Transverse colon (tissue), 4 donors: ENCODE results near the gene HIVEP2. TPM values are rescaled to one million over a fixed set of nuclear protein-coding genes. Genes with fewer than 3 reads are reported as not detected.

Experiments used
- DNase-seq: peaks from one replicate; pipeline ENCODE4 v3.0.0-alpha.2; 2019
- H3K27ac ChIP-seq, 4 donors: fragments of 200-600 bp; sonication (generic); 2 replicates each; pipeline ENCODE4 v1.5.1; 2016 to 2018; ENCODE audit warnings: inconsistent platforms in 4 of 4
- H3K27me3 ChIP-seq: fragments of 200-600 bp; sonication (generic); 2 replicates; pipeline ENCODE4 v1.5.1; 2017; ENCODE audit warnings: inconsistent platforms
- H3K36me3 ChIP-seq, 4 donors: fragments of 200-600 bp; sonication (generic); 2 replicates each; pipeline ENCODE4 v1.5.1; 2017 to 2019; ENCODE audit warnings: inconsistent platforms in 4 of 4
- H3K4me1 ChIP-seq, 4 donors: fragments of 200-600 bp; sonication (generic); 2 replicates each; pipeline ENCODE4 v1.5.1; 2017 to 2020; ENCODE audit warnings: inconsistent platforms in 4 of 4
- H3K4me3 ChIP-seq, 4 donors: fragments of 200-600 bp; sonication (generic); 1 replicate in 1 of 4; 2 replicates in 3 of 4; pipeline versions ENCODE4 v1.5.1 to v1.6.1; 2017 to 2019; ENCODE audit warnings: inconsistent platforms in 4 of 4
- H3K9me3 ChIP-seq, 2 donors: fragments of 200-600 bp; sonication (generic); 2 replicates each; pipeline ENCODE4 v1.5.1; 2017 to 2019; ENCODE audit warnings: inconsistent platforms in 2 of 2
- CTCF ChIP-seq, 5 experiments: fragments of 200-600 bp in 3 of 5; fragments of 450-650 bp in 2 of 5; sonication (generic) in 3 of 5; IDR thresholded peaks; 1 replicate in 2 of 5; 2 replicates in 3 of 5; pipeline ENCODE4 v1.5.1; 2016 to 2017; ENCODE audit warnings: antibody characterized with exemption in 5 of 5, inconsistent platforms in 3 of 5, mild to moderate bottlenecking in 2 of 5, moderate library complexity in 1 of 5
- EP300 ChIP-seq: sonication (generic); formaldehyde crosslinking; IDR thresholded peaks from one replicate; pipeline ENCODE4 v1.6.1; 2017; ENCODE audit warnings: antibody characterized with exemption, low read depth
- POLR2A ChIP-seq: fragments of 450-650 bp; IDR thresholded peaks from one replicate; pipeline ENCODE4 v1.6.1; 2016; ENCODE audit warnings: antibody characterized with exemption, mild to moderate bottlenecking, moderate library complexity
- POLR2AphosphoS5 ChIP-seq, 3 donors: sonication (generic); formaldehyde crosslinking; IDR thresholded peaks; one replicate each; pipeline ENCODE4 v1.6.1; 2016; ENCODE audit warnings: antibody characterized with exemption in 3 of 3
- WGBS, 2 donors: methylation state at CpG; one replicate each; pipeline ENCODE4 v1.1.5; 2018; ENCODE audit warnings: low coverage in 1 of 2; 5-methylcytosine and 5-hydroxymethylcytosine counted together
- in situ Hi-C, 4 donors: fragments of 200-750 bp; cut with MboI; loops; one replicate each; pipeline versions ENCODE4 v1.15.0 to v1.15.1; 2017; ENCODE audit warnings: low sequenced_read_pairs in 3 of 4, low pct_ligation_motif_present in 1 of 4, low pct_unique_long_range_greater_than_20kb in 1 of 4
- intact Hi-C: fragments of 100-400 bp; cut with DNase I; formaldehyde crosslinking; loops from one replicate; pipeline ENCODE4 v1.15.1; 2023; ENCODE audit warnings: low total_unique reads
- total RNA-seq, 4 donors: library from RNA; depleted of rRNA; stranded (reverse); fragments of >200 nt; gene quantifications; one replicate each; pipeline ENCODE4 v1.1.0, GENCODE V29; 2016

HIVEP2 gene
- total RNA-seq, 4 donors from 2014 or later, result 10.0 to 22.5 (median 13.7) TPM

GRCh38 chr6:142756215-142756630, 188.8 kb downstream of the HIVEP2 start:
- intact Hi-C loops, result no loop called here
- DNase-seq, result no peak
- Histone ChIP-seq H3K27ac (no peak overlapping the region), H3K36me3 (peaks cover 0 to 21% (median 4%) of the 10 kb centered on the region in 4 donors), H3K4me1 (no peaks in the 10 kb centered on the region), H3K4me3 (no peak overlapping the region), H3K9me3 (no peaks in the 10 kb centered on the region), H3K27me3 (no peaks in the 10 kb centered on the region)
- in situ Hi-C loops, result no loop called here
- TF ChIP-seq CTCF (IDR thresholded peaks at IDR 0.05) (no peak), EP300 (no peak), POLR2A (no peak), POLR2AphosphoS5 (IDR thresholded peaks at IDR 0.05) (no peak)
- WGBS, 2 donors, result 50% methylated on average over 2 of the region's 2 CpGs; no CpG with 5 or more reads in 1 of the 2 donors

GRCh38 chr6:142753196-142753595, 191.8 kb downstream of the HIVEP2 start:
- H3K4me1 ChIP-seq, result no peaks in the 10 kb centered on the region
- 80 to 96% methylated on average over 1 to 12 of the region's 12 CpGs for WGBS, 2 donors
- H3K27me3 ChIP-seq, result no peaks in the 10 kb centered on the region
- H3K9me3 ChIP-seq, result no peaks in the 10 kb centered on the region
- H3K27ac ChIP-seq, result no peak overlapping the region
- TF ChIP-seq EP300, result no peak
- TF ChIP-seq POLR2AphosphoS5 (IDR thresholded peaks at IDR 0.05), result no peak
- no peak for TF ChIP-seq POLR2A
- in situ Hi-C loops, result no loop called here
- H3K36me3 ChIP-seq, result peaks cover 0 to 9% (median 0%) of the 10 kb centered on the region in 4 donors
- intact Hi-C loops, result no loop called here
- H3K4me3 ChIP-seq, result no peak overlapping the region
- DNase-seq, result no peak

GRCh38 chr6:142752348-142752747, 192.6 kb downstream of the HIVEP2 start:
- intact Hi-C loops, result no loop called here
- no peaks in the 10 kb centered on the region for H3K27me3 ChIP-seq
- H3K9me3 ChIP-seq, result no peaks in the 10 kb centered on the region
- DNase-seq, result no peak
- H3K27ac ChIP-seq, result no peak overlapping the region
- no peaks in the 10 kb centered on the region for H3K4me1 ChIP-seq
- in situ Hi-C loops, result no loop called here
- WGBS, 2 donors, result 91 to 94% methylated on average over 2 of the region's 2 CpGs
- no peak overlapping the region for H3K4me3 ChIP-seq
- peaks cover 0 to 9% (median 0%) of the 10 kb centered on the region in 4 donors for H3K36me3 ChIP-seq
- TF ChIP-seq EP300 (no peak), POLR2A (no peak), POLR2AphosphoS5 (IDR thresholded peaks at IDR 0.05) (no peak), CTCF (IDR thresholded peaks at IDR 0.05) (no peak)

- H3K27ac ChIP-seq, result no peak overlapping the region
- 95 to 100% methylated on average over 2 to 3 of the region's 3 CpGs for WGBS, 2 donors
- in situ Hi-C loops (no loop called here), intact Hi-C loops (no loop called here)
- no peaks in the 10 kb centered on the region for H3K27me3 ChIP-seq
- peaks cover 0 to 9% (median 0%) of the 10 kb centered on the region in 4 donors for H3K36me3 ChIP-seq
- TF ChIP-seq POLR2A (no peak), POLR2AphosphoS5 (IDR thresholded peaks at IDR 0.05) (no peak), EP300 (no peak), CTCF (IDR thresholded peaks at IDR 0.05) (no peak)
- H3K4me3 ChIP-seq, result no peak overlapping the region
- no peaks in the 10 kb centered on the region for H3K4me1 ChIP-seq
- DNase-seq, result no peak
- H3K9me3 ChIP-seq, result no peaks in the 10 kb centered on the region
These were observed 193.5 kb downstream of the HIVEP2 start for GRCh38 chr6:142751452-142751851.

GRCh38 chr6:142750998-142751397, 194.0 kb downstream of the HIVEP2 start:
- 91% methylated on average over 1 of the region's 1 CpG; no CpG with 5 or more reads in 1 of the 2 donors for WGBS, 2 donors
- intact Hi-C loops (no loop called here), in situ Hi-C loops (no loop called here)
- H3K36me3 ChIP-seq, result peaks cover 0 to 9% (median 0%) of the 10 kb centered on the region in 4 donors
- H3K4me3 ChIP-seq, result no peak overlapping the region
- H3K4me1 ChIP-seq, result no peaks in the 10 kb centered on the region
- H3K9me3 ChIP-seq, result no peaks in the 10 kb centered on the region
- DNase-seq, result no peak
- TF ChIP-seq CTCF (IDR thresholded peaks at IDR 0.05) (no peak), EP300 (no peak), POLR2A (no peak), POLR2AphosphoS5 (IDR thresholded peaks at IDR 0.05) (no peak)
- H3K27me3 ChIP-seq, result no peaks in the 10 kb centered on the region
- H3K27ac ChIP-seq, result no peak overlapping the region
